Measurements from ENCODE around the gene ING3. TPM values are rescaled to one million over a fixed set of nuclear protein-coding genes. Genes with fewer than 3 reads are reported as not detected.

Gene ING3
- total RNA-seq, 1 experiment from 2014 or later: 9.1 TPM

DNA sequence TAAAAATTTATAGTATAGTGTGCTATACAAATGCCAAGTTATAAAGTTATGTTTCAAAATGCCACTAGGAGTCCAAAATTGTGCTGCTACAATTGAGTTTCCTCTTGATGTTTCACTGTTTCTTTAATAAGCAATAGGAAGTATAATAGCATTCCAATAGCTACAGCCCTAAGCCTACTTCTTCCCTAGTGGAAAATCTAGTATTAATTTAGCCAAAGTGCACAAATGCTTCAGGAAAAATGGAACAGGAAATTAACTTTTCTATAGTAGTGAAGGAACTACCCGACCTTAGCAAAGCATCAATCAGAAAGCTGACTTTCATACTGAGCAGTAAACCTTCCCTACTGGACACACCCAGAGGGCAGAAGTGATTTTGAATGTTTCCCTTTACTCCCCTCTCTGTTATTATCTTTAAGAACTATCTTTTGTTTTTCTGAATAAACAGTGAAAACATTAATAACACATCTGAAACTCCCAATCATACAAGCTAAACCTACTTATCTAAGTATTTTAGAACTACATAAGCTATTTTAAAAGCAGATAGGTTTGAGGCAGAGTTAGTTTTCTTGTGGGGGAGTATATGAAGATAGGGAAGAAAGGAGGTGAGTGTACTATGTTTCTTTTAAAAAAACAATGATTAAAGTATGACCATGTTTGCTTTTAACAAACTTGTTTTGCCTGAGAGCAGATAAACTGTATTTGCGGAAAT, 51.6 kb downstream of the ING3 start:
- no peaks in the 10 kb centered on the region for H3K36me3 ChIP-seq (ENCODE audit: control insufficient read depth, insufficient read depth, low read length)
- DNase-seq (ENCODE audit: low read depth, low spot score): no peak
- POLR2A ChIA-PET: no interaction called here
- H3K27ac ChIP-seq (ENCODE audit: low read length): no peak overlapping the region
- no peak for ATAC-seq
- no peaks in the 10 kb centered on the region for H3K9me3 ChIP-seq (ENCODE audit: control insufficient read depth, insufficient read depth, low read depth, low read length)
- TF ChIP-seq TCF7L2 (IDR thresholded peaks at IDR 0.05; ENCODE audit: low read depth, low read length): no peak
- TF ChIP-seq, protein P1, sequence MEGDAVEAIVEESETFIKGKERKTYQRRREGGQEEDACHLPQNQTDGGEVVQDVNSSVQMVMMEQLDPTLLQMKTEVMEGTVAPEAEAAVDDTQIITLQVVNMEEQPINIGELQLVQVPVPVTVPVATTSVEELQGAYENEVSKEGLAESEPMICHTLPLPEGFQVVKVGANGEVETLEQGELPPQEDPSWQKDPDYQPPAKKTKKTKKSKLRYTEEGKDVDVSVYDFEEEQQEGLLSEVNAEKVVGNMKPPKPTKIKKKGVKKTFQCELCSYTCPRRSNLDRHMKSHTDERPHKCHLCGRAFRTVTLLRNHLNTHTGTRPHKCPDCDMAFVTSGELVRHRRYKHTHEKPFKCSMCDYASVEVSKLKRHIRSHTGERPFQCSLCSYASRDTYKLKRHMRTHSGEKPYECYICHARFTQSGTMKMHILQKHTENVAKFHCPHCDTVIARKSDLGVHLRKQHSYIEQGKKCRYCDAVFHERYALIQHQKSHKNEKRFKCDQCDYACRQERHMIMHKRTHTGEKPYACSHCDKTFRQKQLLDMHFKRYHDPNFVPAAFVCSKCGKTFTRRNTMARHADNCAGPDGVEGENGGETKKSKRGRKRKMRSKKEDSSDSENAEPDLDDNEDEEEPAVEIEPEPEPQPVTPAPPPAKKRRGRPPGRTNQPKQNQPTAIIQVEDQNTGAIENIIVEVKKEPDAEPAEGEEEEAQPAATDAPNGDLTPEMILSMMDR (IDR thresholded peaks at IDR 0.05): no peak
- TF ChIP-seq, protein P2, sequence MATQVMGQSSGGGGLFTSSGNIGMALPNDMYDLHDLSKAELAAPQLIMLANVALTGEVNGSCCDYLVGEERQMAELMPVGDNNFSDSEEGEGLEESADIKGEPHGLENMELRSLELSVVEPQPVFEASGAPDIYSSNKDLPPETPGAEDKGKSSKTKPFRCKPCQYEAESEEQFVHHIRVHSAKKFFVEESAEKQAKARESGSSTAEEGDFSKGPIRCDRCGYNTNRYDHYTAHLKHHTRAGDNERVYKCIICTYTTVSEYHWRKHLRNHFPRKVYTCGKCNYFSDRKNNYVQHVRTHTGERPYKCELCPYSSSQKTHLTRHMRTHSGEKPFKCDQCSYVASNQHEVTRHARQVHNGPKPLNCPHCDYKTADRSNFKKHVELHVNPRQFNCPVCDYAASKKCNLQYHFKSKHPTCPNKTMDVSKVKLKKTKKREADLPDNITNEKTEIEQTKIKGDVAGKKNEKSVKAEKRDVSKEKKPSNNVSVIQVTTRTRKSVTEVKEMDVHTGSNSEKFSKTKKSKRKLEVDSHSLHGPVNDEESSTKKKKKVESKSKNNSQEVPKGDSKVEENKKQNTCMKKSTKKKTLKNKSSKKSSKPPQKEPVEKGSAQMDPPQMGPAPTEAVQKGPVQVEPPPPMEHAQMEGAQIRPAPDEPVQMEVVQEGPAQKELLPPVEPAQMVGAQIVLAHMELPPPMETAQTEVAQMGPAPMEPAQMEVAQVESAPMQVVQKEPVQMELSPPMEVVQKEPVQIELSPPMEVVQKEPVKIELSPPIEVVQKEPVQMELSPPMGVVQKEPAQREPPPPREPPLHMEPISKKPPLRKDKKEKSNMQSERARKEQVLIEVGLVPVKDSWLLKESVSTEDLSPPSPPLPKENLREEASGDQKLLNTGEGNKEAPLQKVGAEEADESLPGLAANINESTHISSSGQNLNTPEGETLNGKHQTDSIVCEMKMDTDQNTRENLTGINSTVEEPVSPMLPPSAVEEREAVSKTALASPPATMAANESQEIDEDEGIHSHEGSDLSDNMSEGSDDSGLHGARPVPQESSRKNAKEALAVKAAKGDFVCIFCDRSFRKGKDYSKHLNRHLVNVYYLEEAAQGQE (IDR thresholded peaks at IDR 0.05; ENCODE audit: insufficient read depth in 1 of 2, low read depth in 2 of 2, low read length in 1 of 2): no peak
- no peak for TF ChIP-seq SIN3A (IDR thresholded peaks at IDR 0.05; ENCODE audit: borderline replicate concordance, insufficient read depth, low read depth, low read length)
- no peak for TF ChIP-seq POLR2AphosphoS5 (IDR thresholded peaks at IDR 0.05; ENCODE audit: low read depth, low read length)
- no peak overlapping the region for H3K4me3 ChIP-seq (ENCODE audit: low read depth in 2 of 2, low read length in 2 of 2)
- CTCF ChIA-PET: no interaction called here
- BruUV-seq (replicated peaks): no TSS peak
- intact Hi-C loops (cut with micrococcal nuclease; ENCODE audit: unreplicated experiment) (no loop called here), in situ Hi-C loops (cut with HindIII; ENCODE audit: low pct_unique_long_range_greater_than_20kb, low sequenced_read_pairs) (no loop called here)
- peaks cover 24% of the 10 kb centered on the region for H3K27me3 ChIP-seq (ENCODE audit: control insufficient read depth, insufficient read depth, low read length)
- H3K4me1 ChIP-seq (ENCODE audit: control insufficient read depth, insufficient read depth, low read length): no peaks in the 10 kb centered on the region

DNA sequence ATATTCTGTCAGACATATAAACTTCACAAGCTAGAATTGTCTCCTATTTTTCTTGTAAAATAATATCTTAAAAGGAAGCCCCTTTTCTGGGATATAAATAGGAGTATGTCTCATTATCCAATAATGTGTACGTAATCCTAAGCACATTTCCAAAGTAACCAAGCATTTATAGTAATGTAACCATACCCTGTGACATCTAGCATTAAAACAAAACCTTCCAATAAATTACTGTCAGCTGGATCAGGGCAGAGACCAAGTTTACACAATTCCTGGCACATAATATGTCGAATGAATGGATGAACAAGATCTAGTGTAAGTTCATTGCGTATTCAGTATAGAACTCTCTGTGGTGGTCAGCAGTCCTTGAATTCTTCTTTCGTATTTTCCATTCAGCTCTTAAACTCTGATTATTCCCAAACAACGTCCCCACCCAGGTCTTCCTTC, 52.2 kb downstream of the ING3 start:
- DNase-seq (ENCODE audit: low read depth, low spot score) (no peak), ATAC-seq (no peak)
- in situ Hi-C loops (cut with HindIII; ENCODE audit: low pct_unique_long_range_greater_than_20kb, low sequenced_read_pairs): no loop called here
- POLR2A ChIA-PET: no interaction called here
- BruUV-seq (replicated peaks): no TSS peak
- Histone ChIP-seq H3K36me3 (ENCODE audit: control insufficient read depth, insufficient read depth, low read length) (no peaks in the 10 kb centered on the region), H3K4me3 (ENCODE audit: low read depth in 2 of 2, low read length in 2 of 2) (no peak overlapping the region), H3K27ac (ENCODE audit: low read length) (no peak overlapping the region), H3K27me3 (ENCODE audit: control insufficient read depth, insufficient read depth, low read length) (peaks cover 24% of the 10 kb centered on the region), H3K9me3 (ENCODE audit: control insufficient read depth, insufficient read depth, low read depth, low read length) (no peaks in the 10 kb centered on the region), H3K4me1 (ENCODE audit: control insufficient read depth, insufficient read depth, low read length) (no peaks in the 10 kb centered on the region)
- TF ChIP-seq, protein P2 (IDR thresholded peaks at IDR 0.05; ENCODE audit: insufficient read depth in 1 of 2, low read depth in 2 of 2, low read length in 1 of 2): no peak
- TF ChIP-seq SIN3A (IDR thresholded peaks at IDR 0.05; ENCODE audit: borderline replicate concordance, insufficient read depth, low read depth, low read length) (no peak), POLR2AphosphoS5 (IDR thresholded peaks at IDR 0.05; ENCODE audit: low read depth, low read length) (no peak), TCF7L2 (IDR thresholded peaks at IDR 0.05; ENCODE audit: low read depth, low read length) (no peak)
- TF ChIP-seq, protein P1 (IDR thresholded peaks at IDR 0.05): no peak
- CTCF ChIA-PET: no interaction called here
- intact Hi-C loops (cut with micrococcal nuclease; ENCODE audit: unreplicated experiment): no loop called here

Measured in Panc1 (cell line).